Measurements from ENCODE around the gene SETDB2.
"Not testable (repeated sequence)": the region's sequence is repeated elsewhere in the genome, so short reads cannot be mapped to it uniquely, and the experiment has no call there.

DNA sequence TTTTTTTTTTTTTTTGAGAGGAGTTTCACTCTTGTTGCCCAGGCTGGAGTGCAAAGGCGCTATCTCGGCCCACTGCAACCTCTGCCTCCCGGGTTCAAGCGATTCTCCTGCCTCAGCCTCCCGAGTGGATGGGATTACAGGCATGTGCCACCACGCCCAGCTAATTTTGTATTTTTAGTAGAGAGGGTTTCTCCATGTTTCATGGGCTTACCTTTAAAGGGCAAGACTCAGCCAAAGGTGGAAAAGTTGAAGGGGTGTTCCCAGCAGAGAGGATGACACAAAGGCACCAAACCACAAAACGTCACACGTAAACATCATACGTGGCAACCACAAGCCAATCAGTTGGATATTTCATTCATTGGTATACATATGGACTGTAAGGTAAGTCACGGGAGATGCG lies 52.8 kb downstream of the SETDB2 start:
- not testable (repeated sequence) for TF ChIP-seq POLR2AphosphoS5, POLR2A, EP300 (IDR thresholded peaks at IDR 0.05)
- TF ChIP-seq, protein P1, sequence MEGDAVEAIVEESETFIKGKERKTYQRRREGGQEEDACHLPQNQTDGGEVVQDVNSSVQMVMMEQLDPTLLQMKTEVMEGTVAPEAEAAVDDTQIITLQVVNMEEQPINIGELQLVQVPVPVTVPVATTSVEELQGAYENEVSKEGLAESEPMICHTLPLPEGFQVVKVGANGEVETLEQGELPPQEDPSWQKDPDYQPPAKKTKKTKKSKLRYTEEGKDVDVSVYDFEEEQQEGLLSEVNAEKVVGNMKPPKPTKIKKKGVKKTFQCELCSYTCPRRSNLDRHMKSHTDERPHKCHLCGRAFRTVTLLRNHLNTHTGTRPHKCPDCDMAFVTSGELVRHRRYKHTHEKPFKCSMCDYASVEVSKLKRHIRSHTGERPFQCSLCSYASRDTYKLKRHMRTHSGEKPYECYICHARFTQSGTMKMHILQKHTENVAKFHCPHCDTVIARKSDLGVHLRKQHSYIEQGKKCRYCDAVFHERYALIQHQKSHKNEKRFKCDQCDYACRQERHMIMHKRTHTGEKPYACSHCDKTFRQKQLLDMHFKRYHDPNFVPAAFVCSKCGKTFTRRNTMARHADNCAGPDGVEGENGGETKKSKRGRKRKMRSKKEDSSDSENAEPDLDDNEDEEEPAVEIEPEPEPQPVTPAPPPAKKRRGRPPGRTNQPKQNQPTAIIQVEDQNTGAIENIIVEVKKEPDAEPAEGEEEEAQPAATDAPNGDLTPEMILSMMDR (IDR thresholded peaks at IDR 0.05), result not testable (repeated sequence)
